CD4-positive, alpha-beta T cell treated with Interferon alpha-2 for 1 hour (primary cell): Measurements from ENCODE around the gene ARF3.
A peak's percentile ranks its signal among the peaks of the same experiment; 100 is the strongest.

Experiments used
- DNase-seq, 2 donors: peaks; one replicate each; pipeline ENCODE4 v3.0.0-alpha.2; 2020 to 2022

The ARF3 gene

DNA sequence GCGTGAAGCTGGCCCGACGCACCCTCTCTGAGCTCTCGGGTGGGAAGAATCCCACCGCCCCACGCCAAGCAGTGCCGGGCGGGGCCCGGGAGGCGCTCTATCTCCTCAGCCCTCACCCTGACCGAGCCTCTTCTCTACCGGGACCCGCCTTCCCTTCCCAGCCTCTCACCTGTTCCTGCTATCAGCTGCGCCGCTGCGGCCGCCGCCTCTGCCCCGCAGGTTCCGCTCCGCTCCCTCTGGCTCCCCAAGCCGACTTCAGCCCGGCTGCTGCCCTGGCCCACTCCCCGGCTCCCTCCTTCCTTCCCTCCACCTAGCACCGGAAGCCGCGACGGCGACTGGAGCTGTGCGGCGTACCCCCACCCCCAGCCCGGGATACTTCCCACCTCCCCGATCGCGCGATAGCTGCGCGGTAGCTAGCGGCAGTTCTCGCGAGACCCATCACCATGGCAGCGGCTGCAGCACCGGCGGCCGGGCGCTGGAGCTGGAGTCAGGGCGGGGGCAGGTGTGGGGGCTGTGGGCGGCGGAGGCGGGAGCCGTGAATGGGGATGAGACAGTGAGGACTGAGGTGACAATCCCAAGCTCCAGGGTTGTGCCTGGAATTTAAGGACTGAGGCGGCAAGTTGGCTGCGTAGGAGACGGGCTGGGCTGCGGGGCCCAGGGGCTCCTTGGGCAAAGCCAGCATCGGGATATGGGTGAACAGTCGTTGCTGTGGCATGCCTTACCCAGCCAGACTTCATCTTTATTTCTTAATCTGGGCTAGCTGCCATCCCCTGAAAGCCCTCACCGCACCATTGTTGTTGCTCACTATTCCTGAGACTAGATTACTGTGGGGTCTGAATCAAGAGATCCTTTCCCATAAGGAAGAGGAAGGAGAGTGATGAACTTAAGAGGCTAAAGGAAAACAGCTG is at the start of gene ARF3:
Gene ARF3 (minus strand): TSS at position 347 of the 908 bp plus-strand sequence. CDS start 16,392 bp downstream, outside the sequence.
- peak; percentile 91 to 93 for DNase-seq

DNA sequence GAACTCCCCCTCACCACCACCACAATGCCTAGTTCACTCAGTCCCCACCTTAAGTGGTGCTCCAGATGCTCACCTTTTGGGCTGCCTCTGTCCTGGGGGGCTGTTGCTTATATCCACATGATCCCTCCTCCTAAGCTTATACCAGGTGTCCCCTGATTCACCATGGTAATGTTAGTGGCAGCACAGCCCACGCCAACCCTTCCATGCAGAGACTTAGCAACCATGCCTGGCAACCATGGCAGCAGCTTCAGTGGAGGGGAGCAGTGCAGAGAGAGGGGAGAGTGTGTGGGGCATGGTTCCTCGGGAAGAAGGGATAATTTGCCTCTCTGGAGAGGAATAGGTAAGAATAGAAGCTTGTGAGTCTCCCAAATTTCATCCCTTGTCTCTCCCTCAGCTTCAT is 43.1 kb upstream of the ARF3 start:
- DNase-seq: no peak

- peak; percentile 40 to 53 for DNase-seq
Measured at GRCh38 chr12:48999371-49000131, 42.3 kb upstream of the ARF3 start, which contains the start of gene DDN. TSS of gene DDN (minus strand) at chr12:48999375. CDS start at chr12:48999287, 88 bp downstream.

DNA sequence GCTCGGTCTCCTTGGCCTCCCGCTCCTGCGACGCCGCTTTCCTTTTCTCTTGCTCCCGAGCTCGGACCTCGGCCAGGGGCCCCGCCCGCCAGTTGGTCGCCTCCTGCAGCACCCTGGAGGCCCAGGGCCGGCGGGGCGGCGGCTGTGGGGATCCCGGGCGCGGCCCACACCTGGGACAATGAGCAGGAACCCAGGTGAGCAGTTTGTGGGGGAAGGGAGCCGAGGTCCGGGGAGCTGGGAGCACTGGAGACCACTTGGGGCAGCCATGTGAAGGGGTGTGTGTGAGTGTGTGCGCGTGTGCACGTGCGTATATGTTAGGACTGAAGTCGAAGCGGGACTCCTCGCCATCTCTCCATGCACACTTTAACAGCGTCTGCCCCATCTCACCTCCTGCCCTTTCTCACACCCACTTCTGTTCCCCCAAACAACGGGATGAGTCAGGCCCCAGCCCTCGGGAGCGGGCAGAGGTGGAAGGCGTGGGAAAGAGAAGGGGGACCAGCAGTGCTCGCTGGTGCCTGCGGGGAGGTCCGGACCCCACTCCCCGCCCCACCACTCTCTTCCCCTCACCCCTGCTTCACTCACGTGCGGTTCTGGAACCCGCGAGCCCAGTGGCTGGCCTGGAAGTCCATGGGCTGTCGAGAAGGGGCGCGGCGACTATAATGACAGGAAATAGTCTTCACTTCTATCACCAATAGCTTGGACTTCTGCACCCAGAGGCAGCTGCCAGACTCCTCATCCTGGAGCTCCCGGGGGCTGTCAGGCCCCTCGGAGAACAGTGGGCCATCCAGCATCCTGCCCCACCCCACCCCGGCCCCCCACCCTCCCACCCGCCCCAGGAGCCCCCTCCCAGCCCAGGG is 41.4 kb upstream of the ARF3 start:
- DNase-seq: no peak

GRCh38 chr12:48997719-48998496 is 40.6 kb upstream of the ARF3 start:
- peak in 1 of 2 donors; percentile 42 for DNase-seq

GRCh38 chr12:48996794-48997718 is 39.8 kb upstream of the ARF3 start:
- peak; percentile 68 to 69 for DNase-seq

- peak; percentile 46 to 59 for DNase-seq
Measured at GRCh38 chr12:48995086-48995879, 38.0 kb upstream of the ARF3 start.

- DNase-seq: no peak
Measured at GRCh38 chr12:48994224-48995085, 37.2 kb upstream of the ARF3 start.

GRCh38 chr12:48993787-48994186 is 36.5 kb upstream of the ARF3 start:
- DNase-seq: no peak

GRCh38 chr12:48991247-48992050 is 34.2 kb upstream of the ARF3 start:
- DNase-seq: no peak

DNA sequence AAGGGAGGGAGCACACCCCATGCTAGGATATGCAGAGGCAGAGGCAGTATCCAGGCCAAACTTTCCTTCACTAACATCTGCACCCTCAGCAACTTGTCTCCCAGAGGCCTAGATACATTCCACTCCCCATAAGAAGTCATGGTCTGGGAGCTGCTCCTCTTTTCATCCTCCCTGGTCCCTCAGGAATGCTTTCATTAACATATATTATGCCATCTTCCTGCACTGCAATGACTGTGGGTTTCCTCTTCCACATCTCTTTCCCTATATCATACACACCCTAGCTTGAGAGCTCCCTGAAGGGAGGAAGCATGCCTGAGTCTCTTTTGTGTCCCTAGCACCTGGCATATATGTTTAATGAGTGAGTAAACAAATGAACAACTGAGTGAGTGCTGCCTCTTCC is 33.3 kb upstream of the ARF3 start:
- DNase-seq: no peak

DNA sequence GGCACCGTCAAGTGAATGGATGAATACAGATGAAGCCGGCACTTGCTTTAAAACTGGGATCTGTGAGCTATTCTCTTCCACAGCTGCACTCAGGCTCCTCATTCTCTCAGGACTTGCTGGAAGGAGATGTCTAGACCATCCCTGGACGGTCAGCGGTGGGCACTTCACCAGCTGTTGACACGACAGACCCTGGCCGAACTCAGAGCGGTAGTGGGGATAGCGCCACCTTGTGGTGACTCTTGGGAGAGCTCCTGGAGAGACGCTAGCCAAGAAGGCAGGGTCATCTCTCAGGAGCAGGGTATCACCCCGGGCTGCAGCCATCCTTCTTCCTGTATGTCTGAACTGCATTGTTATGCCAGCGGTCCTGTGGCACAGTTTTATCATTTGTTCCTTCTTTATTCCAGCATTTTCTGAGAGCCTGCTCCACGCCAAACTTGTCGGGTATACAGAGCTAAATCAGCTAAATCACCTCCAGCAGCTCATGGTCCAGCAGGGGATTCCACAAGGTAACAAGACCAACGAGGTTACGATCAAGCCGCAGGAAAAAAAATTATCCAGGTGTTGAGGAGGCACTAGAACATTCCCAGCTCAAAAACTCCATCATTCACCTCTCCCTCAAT is 30.9 kb upstream of the ARF3 start:
- DNase-seq: peak; percentile 54 to 78

DNA sequence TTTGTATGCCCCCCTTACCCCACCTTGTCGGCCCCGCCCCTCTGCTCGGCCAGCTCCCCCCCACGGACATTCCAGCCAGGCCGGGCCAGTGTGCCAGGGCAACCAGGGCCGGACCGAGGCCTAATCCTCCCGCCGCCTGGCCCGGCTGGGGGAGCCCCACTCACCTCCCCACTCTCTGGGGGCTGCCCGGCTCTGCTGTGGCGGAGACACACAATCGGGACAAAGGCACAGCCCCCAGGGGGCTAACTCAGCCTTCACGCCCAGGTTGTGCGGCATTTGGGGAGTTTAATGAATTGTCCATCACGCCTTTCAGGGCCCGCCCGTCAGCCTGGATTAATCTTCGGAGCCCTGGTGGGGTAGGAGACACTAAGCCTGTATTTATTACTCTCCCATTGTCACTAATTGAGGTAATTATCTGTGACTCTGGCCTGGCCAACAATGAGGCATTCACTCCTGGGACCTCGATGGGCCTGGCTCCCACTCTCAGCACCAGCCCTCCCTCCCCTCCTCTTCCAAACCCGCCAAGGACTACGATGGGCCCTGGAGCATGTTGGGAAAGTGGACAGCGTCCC is 29.5 kb upstream of the ARF3 start:
- DNase-seq: no peak

- no peak for DNase-seq
Measured at GRCh38 chr12:48985901-48986300, 28.6 kb upstream of the ARF3 start.

DNA sequence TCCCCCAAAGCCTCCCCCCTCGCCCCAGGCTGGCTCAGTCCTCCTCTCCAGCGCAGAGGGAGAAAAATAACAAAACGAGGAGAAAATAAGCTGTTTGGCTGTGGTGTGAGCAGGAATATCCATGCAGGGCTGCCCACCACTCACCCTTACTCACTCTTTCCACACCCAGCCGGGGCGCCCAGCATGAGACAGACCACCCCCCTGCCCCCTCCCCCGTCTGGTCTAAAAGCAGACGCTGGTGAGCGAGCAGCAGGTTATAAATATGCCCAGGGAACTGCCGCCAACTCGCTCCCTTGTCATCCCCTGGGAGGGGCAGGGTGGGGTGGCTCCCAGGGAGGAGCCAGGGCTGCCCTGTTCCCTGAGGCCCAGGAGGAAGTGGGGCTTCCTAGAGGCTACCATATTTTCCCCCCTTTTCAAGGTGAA is 28.2 kb upstream of the ARF3 start:
- no peak for DNase-seq

DNA sequence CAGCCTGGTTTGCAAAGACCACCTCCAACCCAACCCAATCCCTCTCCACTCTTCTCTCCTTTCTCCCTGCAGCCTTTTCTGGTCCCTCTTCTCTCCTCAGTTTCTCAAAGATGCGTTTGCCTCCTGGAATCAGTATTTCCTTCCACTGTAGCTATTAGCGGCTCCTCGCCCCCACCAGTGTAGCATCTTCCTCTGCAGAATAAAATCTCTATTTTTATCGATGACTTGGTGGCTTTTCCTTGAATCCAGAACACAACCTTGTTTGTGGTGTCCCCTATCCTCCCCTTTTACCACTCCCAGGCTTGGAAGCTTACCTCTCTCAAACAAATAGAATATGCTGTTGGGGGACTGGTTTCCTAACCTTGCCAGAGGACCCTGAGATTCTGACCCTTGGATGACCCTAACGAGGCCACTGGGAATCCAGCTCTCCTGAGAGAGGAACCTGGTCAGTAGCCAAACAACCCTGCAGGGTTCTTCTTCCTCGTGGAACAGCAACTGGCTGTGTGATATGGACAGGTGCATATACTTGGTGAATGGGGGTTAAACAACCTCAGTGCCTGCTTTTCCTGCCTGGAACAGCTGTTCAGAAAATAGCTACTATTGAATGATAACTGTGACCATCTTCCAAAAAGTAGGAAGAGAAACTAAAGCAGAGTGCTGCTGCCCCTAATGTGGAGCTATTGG is 25.3 kb upstream of the ARF3 start:
- DNase-seq: no peak

DNA sequence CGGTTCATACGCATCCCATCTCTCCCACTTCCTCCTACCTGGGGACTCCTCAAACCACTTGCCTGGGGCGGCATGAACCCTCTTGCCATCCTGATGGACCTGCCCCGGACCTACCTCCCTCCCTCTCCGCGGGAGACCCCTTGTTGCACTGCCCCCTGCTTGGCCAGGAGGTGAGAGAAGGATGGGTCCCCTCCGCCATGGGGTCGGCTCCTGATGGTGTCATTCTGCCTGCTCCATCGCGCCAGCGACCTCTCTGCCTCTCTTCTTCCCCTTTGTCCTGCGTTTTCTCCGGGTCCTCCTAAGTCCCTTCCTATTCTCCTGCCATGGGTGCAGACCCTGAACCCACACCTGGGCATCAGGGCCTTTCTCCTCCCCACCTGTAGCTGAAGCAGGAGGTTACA is 24.5 kb upstream of the ARF3 start:
- DNase-seq: no peak
